ENCODE results near the gene VSNL1.

The VSNL1 gene

DNA sequence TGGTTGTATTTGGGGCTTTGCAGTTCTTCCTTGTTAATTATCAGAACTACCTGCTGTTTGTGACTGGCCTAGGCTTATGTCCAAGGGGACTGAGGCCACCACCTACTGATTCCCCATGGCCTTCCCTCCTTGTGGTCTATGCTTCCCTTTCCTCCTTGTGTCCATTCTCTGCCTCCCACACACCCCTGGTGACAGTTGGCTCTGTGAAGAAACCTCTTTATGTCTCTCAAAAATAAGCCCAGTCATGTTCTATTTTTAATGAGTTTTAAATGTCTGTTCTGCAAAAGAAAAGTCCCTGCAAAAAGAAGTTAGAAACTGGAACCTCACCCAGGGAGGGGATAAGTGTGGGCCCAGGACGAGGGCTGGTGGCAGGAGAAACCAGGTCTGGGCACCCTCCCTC is 108.1 kb downstream of the VSNL1 start:
- DNase-seq, result no peak

DNA sequence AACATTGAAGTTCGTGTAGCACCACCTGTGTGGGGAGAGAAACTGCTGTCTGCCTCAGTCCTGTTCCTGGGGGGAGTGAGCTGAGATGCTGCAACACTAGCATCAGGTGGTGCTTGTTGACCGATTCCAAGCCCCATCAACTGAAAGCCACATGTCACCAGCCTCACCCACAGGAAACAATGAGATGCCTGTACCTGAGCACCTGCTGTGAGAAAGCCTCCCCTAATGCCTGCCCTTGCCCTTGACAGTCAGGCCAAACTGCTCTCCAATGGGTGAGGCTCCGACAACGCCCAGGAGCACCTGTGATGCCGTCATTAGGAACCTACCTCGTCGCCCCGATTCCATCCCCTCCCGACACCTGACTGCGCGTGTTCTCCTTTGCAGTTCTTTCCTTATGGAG is 108.5 kb downstream of the VSNL1 start:
- no peak for DNase-seq

DNA sequence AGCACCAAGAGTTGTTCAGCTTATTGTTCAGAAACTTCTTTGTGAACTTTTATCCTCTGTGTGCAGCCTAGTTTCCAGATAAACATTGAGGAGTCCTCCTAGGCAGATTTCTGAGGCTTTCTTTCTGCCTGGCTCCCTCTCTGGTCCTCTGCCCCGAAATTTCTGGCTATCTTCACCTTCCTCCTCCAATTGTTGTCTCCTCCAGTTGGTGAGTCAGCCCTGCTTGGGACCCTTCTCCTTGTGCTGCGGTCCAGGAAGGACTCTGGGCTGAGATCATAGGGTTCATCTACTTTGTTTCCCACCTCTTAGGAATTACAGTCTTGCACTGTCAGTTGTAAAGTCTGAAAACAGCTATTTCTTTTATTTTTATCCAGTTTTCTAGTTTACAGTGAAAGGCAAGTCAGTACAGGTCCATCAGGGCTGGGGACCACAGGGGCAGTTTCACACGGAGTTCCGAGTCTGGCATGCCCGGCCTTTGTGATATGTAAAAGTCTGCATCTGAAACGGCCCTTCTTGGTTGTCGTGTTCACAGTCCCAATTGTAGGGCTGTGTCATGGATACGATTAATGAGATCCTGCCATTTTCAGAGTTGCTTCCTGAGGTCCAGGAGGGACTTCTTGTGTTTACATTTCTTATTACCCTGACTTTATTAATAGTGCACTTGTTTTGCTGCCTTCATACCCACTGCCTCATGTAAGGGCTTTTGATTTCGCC is 112.3 kb downstream of the VSNL1 start:
- no peak for DNase-seq

DNA sequence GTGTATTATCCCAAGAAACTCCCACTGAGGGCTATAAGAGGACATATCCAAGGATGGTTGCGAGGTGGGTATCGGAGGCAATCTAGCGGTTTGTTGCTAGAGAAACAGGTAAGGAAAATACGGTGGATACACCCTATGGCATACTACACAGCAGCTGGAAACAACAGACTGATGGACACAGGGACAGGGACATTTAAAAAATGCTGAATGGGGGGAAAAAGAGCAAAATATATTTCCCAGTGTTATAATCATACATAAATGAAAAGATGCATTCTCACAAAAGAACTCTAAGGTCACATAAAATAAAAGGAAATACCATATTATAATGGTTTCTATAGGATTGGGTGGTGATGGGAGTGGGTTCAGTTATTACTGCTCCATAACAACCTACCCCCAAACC is 117.3 kb downstream of the VSNL1 start:
- DNase-seq, result no peak

DNA sequence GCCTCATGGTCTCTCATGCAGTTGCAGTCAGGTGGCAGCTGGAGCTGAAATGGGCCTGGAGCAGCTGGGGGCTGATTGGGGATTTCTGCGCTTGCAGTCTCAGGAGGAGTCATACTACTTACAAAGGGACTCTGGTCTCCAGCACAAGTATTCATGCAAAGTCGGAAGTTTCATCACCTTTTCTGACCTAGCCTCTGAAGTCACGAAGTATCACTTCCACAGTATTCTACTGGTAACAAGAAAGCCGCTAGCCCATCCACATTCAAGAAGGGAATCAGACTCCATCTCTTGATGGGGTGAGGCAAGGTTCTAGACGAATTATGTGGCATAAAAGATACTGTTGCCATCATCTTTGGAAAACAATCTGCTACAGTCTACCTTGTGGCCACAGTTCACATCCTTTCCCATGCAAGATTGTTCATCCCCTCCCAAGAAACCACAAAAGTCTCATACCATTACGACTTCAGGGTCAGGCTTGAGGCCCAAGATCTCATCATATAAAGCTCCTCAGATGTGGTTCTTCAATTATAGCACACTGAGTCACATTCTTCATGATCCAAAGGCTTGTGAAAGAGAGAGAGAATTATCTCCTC is 117.9 kb downstream of the VSNL1 start:
- no peak for DNase-seq

DNA sequence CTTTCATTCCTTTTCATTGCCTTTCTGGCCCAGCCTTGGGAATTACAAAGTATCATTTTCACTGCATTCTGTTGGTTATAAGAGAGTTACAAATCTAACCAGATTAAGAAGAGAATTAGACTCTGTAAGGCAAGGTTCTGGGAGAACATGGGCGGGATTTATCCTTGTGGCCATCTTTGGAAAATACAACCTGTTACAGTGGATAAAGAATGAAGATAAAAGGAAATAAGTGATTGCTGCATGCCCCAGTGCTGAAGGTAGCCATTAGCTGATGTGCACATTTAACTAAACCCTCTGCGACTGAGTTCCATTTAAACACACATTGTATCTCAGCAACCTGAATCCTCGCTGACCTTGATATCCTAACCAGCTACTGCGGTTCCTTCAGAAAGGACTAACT is 119.7 kb downstream of the VSNL1 start:
- DNase-seq, result no peak

DNA sequence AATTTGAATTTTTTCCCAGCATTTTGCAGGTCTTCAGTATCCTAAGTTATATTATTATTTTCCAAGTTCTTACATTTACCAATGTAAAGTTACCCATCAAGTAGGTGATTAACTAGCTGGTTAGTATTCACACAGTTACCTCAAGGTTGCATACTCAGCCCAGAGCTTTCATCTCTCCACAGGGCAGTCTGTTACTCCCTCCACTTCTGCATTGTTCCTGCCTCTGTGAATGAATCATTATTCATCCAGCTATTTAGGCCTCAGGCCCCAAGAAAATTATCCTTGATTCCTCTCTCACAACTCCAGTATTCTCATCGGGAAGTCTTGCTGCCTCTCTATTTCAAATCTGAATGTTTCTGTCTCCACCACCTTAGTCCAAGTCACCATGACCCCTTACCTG is 121.0 kb downstream of the VSNL1 start:
- DNase-seq, result no peak

DNA sequence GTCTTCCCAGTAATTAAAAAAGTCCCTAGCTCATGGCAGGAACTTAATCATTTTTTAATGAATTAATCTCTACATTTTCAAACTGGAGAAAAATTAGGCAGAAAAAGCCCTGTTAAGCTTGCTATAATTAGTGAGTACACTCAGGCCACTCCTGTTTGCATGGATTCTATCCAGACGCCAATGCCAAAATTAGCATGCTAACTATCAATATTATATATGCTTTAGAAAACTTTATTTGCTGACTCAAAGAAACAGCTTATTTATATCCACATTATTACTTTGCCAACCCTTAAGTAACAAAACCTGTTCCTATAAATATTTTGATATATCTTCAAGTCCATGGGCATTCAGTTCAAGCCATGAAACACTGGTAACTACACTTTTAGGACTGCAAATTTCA is 122.2 kb downstream of the VSNL1 start:
- DNase-seq, result no peak

DNA sequence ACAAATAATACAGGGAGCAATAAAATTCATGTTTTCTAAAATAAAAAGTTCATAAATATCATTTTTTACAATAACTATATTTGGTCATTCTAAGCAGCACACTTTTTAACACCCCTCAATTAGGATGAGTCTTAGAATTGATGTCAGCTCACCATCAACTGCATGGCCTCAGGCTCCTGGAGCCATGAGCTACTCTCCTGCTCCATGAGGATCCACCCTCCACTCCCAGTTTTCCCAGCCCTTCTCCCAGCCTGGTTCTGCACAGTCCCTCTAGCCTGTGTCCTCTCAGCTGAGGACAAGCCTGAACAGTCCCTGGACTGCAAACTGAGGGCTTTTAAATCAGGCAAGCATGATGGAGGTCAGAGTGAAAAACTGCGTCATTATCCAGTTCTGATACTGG is 124.0 kb downstream of the VSNL1 start:
- DNase-seq, result no peak

DNA sequence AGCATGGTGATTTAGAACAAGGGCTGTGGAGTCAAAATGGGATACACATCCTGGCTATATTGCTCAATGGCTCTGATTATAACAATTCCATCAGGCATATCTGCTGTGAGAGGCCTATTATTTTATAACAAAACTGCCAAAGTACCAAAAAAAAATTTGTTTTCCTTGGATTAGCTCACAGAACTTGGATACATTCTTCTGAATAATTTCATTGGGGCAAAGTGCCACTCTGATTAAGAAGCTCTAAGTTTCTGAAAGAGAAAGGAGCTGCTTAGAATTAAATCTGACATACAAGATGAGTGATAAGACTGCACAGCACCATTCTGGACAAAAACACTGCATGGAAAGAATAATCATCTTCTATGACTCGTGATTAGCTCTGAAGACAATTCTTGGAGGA is 127.4 kb downstream of the VSNL1 start:
- DNase-seq, result no peak

DNA sequence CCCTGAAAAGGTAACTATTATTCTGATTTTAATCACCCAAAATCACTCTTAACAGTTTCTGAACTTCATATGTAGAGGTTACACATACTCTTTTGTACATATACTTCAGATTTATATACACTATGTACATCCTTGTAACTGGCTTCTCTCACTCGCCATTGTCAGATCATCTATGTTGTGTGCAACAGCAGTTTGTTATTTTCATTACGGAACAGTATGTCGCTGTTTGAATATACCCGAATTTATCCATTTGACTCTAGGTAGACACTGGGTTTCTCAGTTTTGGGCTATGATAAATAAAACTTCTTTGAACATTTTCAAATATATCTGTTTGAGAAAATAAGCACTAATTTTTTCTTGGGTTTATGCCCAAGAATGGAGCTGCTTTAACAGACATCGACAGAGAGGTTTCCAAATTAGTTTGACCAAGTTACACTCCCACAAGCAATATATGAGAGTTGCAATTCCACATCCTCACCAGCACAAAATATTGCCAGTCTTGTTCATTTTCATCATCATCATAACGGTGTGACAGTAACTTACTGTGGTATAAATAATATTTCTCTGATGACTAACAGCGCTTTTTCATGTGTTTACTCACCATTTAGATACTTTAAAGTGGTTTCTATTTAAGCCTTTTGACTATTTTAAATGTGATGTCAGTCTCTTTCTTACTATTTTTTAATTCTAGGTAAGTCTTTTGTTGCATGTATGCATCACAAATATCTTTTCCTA is 132.3 kb downstream of the VSNL1 start:
- DNase-seq, result no peak

DNA sequence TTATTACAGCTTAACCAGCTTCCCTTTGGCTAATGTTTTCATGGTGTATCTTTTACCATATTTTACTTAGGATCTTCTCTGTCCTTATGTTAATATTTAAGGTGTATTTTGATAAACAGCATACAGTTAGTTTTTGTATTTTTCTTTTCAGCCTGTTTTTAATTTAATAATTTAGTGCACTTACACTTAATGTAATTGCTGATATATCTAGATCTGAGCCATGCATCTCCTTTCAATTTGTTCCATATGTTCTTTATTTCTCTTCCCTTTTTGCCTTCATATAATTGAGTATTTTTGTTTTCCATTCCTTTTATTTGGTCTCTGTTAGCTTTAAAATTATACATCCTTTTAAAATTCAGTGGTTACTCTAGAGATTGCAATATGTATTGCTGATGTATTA is 134.3 kb downstream of the VSNL1 start:
- DNase-seq, result no peak

DNA sequence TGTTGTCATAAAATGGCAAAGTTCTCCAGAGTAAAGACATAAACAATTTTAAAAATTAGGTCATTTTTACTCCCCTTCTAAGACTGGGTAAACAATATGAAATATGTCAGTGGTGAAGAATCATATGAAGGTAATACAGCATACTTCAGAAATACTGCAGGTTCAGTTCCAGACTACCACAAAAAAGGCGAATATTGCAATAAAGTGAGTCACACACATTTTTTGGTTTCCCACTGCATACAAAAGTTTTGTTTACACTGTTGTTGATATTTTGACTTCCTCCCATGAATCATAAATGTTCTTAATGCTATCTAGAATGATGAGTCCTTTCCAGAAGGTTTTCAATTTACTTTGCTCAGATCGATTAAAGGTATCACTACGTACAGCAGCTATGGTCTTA is 139.6 kb downstream of the VSNL1 start:
- DNase-seq, result no peak

DNA sequence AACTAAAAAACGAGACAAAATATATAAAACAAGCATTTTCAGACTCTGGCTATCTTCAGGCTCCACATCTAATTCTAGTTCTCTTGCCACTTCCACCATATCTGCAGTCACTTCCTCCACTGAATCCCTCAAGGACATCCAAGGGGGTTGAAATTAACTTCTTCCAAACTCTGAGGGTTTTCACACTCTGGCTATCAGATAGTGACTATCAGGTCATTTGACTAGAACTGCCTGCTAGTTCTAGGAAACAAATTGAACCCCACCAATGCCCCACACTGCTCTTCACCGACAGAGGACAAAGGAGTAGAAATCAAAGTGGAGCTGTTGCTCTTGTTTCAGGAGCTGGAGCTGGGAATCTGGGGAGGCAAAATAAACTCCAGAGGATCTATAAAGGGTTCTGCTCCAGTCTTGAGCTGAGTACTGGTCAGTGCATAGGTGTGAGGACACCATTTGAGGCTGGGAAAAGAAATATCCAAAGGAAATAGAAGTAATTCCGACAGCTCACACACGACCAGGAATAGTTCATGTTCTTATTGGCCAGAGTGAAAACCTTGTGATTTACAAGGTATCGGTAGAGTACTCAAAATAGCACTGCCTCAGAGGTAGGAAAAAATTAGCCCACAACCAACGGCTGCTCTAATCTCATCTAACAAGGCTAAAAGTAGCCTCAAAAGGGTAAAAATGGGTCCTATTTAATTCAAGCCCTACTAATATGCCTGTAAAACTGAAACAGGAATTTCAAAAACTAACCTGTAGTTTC is 141.8 kb downstream of the VSNL1 start:
- no peak for DNase-seq

DNA sequence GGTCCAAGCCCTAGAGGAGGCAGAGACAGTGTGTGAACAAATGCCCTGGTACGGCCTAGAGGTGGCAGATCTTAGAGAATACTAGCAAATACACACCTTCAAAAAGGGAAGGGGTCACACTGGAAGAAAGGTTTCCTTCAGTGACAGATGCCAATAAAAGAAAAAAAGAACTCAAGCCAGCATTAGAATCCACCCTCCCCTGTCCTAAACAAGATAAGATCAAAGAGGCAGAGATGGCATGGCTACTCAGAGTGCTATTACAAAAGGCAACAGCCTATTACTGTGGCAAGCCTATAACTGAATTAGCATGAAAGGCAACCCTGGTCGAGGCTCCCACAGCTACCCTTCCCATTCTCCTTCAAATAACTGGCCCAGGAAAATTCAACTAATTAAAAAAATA is 143.5 kb downstream of the VSNL1 start:
- DNase-seq, result no peak

DNA sequence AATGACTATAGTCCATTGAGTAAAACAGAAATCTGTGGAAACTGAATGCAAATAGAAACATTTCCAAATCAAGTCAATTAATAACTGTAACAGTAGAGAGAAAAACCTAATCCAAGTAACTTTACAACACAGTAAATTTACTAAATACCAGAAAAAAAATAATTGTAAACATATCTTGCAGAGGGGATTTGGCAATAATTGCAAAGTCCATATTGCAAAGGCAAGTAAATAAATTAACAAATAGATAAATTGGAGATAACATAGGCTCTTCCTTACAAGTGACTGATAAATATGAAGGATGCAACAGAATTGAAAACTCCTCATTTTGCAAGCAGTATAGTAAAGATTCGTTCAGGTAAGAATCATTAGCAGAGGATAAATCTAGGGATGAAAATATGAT is 148.1 kb downstream of the VSNL1 start:
- no peak for DNase-seq

DNA sequence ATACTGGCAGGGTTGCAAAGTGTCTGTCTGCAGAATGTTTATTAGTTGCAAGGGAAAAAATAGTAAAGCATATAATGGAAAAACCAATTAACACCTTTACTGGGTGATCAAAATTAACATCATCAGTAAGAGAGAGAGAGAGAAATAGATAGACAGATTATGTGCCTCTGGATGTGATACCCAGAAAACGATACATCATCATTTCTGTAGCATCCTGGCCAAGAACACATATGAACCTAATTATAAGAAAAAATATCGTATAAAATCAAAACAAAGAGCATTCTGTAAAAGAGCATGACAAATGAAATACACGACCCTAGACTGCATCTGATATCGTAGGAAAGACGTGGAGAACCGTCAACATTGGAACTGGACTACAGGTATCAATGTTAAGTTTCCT is 148.5 kb downstream of the VSNL1 start:
- DNase-seq, result no peak

DNA sequence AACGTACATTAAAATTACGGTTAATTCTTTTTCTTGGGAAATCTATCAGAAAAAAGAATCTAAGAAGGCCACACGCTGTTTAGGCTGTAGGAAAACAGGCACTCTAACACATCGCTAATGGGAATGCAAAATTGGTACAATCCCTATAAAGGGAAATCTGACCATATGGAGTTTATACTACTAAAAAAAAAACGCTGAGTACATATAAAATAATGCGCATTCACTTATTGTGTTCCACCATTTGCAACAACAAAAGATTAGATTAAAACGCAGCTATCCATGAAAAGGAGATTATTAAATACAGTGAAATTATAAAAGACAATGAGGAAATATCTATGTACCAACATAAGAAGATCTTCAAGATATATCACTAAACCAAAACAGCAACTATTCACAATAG is 150.3 kb downstream of the VSNL1 start:
- no peak for DNase-seq
